GM12892 (cell line): ENCODE data around the gene HCN4.

Experiments used
- POLR2A ChIP-seq: IDR thresholded peaks from 2 replicates; pipeline ENCODE4 v1.6.1; 2011; ENCODE audit warnings: low read depth, low read length, control low read depth
- POLR2AphosphoS5 ChIP-seq: IDR thresholded peaks from 2 replicates; pipeline ENCODE4 v1.6.1; 2011; ENCODE audit warnings: low read depth, low read length, control low read depth
- TAF1 ChIP-seq: IDR thresholded peaks from 2 replicates; pipeline ENCODE4 v1.6.1; 2011; ENCODE audit warnings: low read depth, mild to moderate bottlenecking, control low read depth, low read length, borderline replicate concordance

- no peak for TF ChIP-seq TAF1
- no peak for TF ChIP-seq POLR2A
- TF ChIP-seq POLR2AphosphoS5: no peak
These were observed 1.8 kb downstream of the HCN4 start for GRCh38 chr15:73366766-73367623.
